Tibial artery (tissue), 4 donors: Measurements from ENCODE around the gene PHOX2A.

ENCODE experiments used
- DNase-seq, 2 donors: peaks; one replicate each; pipeline ENCODE4 v3.0.0-alpha.2; 2019
- H3K27ac ChIP-seq, 2 donors: fragments of 200-600 bp; sonication (generic) in 1 of 2; 1 replicate in 1 of 2; 2 replicates in 1 of 2; pipeline ENCODE4 v1.5.1; 2018 to 2019; ENCODE audit warnings: mild to moderate bottlenecking in 1 of 2
- H3K27me3 ChIP-seq, 2 donors: fragments of 200-600 bp; sonication (generic) in 1 of 2; one replicate each; pipeline versions ENCODE4 v1.5.1 to v1.6.0; 2016 to 2019
- H3K36me3 ChIP-seq, 3 donors: fragments of 200-600 bp; sonication (generic) in 2 of 3; one replicate each; pipeline ENCODE4 v1.5.1; 2016 to 2019; ENCODE audit warnings: mild to moderate bottlenecking in 2 of 3
- H3K4me1 ChIP-seq, 4 donors: fragments of 200-600 bp; sonication (generic) in 2 of 4; 1 replicate in 3 of 4; 2 replicates in 1 of 4; pipeline ENCODE4 v1.5.1; 2016 to 2019
- H3K4me3 ChIP-seq, 2 donors: fragments of 200-600 bp; sonication (generic) in 1 of 2; 1 replicate in 1 of 2; 2 replicates in 1 of 2; pipeline ENCODE4 v1.5.1; 2018 to 2019; ENCODE audit warnings: mild to moderate bottlenecking in 2 of 2
- H3K9me3 ChIP-seq, 3 donors: fragments of 200-600 bp; sonication (generic) in 1 of 3; one replicate each; pipeline ENCODE4 v1.5.1; 2016 to 2019
- intact Hi-C: fragments of 100-400 bp; cut with DNase I; formaldehyde crosslinking; loops from one replicate; pipeline ENCODE4 v1.15.0; 2023; ENCODE audit warnings: low total_unique reads
- TF ChIP-seq, protein P1 (sequence below), 2 experiments: fragments of 200-600 bp in 1 of 2; fragments of 450-650 bp in 1 of 2; IDR thresholded peaks; one replicate each; pipeline ENCODE4 v1.5.1; 2017 to 2019; ENCODE audit warnings: antibody characterized with exemption in 2 of 2, mild to moderate bottlenecking in 1 of 2, moderate library complexity in 1 of 2

PHOX2A gene

DNA sequence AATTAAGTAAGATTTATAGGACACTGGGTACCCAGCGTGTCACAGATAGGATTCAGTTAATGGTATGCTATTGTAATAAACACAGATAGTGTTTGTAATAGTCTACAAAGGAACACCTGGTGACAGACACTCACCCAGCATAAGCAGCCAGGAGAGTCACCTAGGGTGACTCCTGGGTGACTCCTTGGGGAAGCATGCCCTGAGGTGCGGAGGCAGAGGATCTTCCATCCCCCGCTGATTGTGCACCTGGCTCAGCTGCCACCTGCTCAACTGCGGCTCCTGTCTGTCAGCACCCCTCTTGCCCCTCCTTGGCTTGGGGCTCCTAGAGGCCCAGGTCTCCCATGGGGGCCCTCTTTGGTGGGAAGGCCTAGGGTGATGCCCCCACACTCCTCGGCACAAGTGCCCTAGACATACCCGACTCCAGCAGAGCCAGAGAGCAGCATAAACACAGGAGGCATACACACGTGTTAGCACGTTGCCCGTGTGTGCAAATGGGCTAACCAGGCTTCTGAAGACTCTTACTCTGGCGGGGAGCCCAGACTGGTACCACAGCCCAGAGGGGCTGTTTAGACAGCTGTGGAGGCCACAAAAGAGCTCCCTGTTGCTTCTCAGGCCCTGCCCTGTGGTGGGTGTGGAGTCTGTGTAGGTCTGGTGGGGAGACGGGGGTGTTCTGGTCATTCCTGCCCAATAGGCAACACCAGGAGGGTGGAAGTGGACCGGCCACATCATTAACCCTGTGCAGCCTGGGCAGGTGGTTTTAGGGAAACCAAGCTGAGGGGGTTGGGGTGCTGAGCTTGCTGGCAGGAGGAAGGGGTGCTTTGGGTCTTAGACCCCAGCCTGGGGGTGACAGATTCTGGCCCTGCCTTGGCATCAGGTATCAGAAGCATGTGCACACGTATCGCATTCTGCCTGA lies 16.4 kb downstream of the PHOX2A start:
- Histone ChIP-seq H3K4me1 (peaks cover 0 to 41% (median 26%) of the 10 kb centered on the region in 4 donors), H3K9me3 (no peaks in the 10 kb centered on the region), H3K4me3 (no peak overlapping the region), H3K27ac (no peak overlapping the region), H3K27me3 (no peaks in the 10 kb centered on the region), H3K36me3 (peaks cover 45 to 63% (median 51%) of the 10 kb centered on the region in 3 donors)
- no peak for DNase-seq
- intact Hi-C loops: no loop called here
- TF ChIP-seq, protein P1, sequence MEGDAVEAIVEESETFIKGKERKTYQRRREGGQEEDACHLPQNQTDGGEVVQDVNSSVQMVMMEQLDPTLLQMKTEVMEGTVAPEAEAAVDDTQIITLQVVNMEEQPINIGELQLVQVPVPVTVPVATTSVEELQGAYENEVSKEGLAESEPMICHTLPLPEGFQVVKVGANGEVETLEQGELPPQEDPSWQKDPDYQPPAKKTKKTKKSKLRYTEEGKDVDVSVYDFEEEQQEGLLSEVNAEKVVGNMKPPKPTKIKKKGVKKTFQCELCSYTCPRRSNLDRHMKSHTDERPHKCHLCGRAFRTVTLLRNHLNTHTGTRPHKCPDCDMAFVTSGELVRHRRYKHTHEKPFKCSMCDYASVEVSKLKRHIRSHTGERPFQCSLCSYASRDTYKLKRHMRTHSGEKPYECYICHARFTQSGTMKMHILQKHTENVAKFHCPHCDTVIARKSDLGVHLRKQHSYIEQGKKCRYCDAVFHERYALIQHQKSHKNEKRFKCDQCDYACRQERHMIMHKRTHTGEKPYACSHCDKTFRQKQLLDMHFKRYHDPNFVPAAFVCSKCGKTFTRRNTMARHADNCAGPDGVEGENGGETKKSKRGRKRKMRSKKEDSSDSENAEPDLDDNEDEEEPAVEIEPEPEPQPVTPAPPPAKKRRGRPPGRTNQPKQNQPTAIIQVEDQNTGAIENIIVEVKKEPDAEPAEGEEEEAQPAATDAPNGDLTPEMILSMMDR (IDR thresholded peaks at IDR 0.05): no peak

DNA sequence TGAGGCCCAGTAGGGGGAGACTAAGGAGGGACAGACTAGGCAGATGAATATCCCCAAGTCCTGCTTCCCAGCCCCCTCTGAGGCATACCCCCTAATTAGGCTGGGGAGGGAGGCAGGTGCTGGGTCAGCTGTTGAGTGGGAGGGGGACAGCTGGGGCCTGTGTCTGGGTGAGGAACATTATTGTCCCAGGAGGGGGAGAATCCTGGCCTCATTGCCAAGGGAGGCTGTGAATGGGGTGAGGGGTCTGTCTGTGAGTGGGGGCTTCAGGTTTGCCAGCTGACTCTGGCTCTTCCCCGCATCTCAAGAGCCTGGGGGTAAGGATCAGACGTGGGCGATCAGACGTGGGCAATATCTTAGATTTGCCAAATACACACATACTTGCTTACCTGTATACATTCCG lies 17.3 kb downstream of the PHOX2A start:
- Histone ChIP-seq H3K27ac (no peak overlapping the region), H3K4me3 (no peak overlapping the region), H3K9me3 (no peaks in the 10 kb centered on the region), H3K4me1 (peaks cover 0 to 50% (median 30%) of the 10 kb centered on the region in 4 donors), H3K36me3 (peaks cover 37 to 54% (median 43%) of the 10 kb centered on the region in 3 donors), H3K27me3 (no peaks in the 10 kb centered on the region)
- intact Hi-C loops: no loop called here
- TF ChIP-seq, protein P1 (IDR thresholded peaks at IDR 0.05): no peak
- DNase-seq: no peak

DNA sequence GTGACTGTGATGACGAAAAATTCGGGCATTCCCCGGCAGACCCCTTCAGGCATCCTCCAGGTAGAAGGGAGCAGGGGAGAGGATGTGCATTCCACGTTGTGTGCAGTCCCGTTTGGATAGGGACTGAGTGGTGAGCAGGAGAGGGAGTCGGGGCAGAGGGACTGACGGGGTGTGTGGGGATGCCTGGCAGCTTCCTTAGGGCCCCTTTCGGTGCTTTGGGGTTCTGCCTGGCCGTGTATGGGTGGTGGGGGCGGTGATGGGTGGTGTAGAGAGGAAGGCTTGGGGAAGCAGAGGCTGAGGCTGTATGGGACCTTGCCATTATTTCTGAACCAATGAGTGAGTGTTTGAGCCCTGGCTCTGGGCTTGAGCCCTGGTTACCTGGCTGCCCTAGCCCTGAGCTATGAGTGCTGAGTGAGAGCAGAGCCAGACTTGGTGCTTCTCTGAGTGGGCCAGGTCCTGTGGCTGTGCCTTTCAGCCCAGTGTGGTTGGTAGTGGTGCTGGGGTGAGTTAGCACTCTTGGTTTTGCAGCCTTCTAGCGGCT lies 18.5 kb downstream of the PHOX2A start:
- H3K9me3 ChIP-seq: no peaks in the 10 kb centered on the region
- H3K27me3 ChIP-seq: no peaks in the 10 kb centered on the region
- peak overlapping the region; percentile 96 to 97 for H3K27ac ChIP-seq
- H3K36me3 ChIP-seq: peaks cover 24 to 42% (median 32%) of the 10 kb centered on the region in 3 donors
- DNase-seq: peak in 1 of 2 donors; percentile 65
- TF ChIP-seq, protein P1 (IDR thresholded peaks at IDR 0.05): no peak
- intact Hi-C loops: no loop called here
- peaks cover 0 to 53% (median 30%) of the 10 kb centered on the region in 4 donors for H3K4me1 ChIP-seq
- peak overlapping the region; percentile 81 to 89 for H3K4me3 ChIP-seq

DNA sequence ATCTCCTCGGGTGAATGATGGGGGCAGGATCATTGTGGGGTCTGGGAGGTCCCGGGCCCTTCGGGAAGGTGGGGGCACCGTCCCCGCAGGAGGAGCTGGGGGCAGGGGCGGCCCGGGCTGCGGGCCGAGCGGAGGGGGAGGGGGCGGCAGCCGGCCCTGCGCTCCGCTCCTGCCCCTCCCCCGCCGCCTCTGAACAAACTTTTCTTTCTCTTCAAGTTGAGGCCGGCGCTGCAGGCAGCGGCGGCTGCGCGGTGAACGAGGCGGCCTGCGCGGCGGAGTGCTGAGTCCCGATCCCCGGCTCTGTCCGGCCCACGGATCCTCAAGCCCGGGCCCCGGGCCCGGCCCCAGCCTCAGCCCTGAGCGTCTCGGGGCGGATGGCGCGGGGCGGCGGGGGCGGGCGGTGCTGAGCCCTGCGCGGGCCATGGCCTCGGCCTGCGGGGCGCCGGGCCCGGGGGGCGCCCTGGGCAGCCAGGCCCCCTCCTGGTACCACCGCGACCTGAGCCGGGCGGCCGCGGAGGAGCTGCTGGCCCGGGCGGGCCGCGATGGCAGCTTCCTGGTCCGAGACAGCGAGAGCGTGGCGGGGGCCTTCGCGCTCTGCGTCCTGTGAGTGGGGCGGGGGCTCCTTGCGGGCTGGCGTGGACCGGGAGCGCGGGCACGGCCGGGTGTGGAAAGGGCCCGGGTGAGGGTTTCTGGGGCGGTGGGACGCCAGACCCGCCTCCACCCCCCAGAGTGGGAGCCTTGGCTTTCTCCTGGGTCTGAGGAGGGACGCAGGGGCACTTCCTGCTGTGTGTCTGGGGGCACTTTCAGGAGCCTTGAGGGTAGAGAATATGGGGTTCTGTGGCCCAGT lies 19.2 kb downstream of the PHOX2A start, which contains the start of gene INPPL1:
Gene INPPL1 (plus strand): TSS at position 204 of the 847 bp plus-strand sequence. CDS start 218 bp downstream, at position 422.
- Histone ChIP-seq H3K4me1 (peaks cover 0 to 53% (median 30%) of the 10 kb centered on the region in 4 donors), H3K36me3 (peaks cover 17 to 35% (median 25%) of the 10 kb centered on the region in 3 donors), H3K27ac (peak within 1 kb of the TSS; percentile 96 to 97), H3K27me3 (no peaks in the 10 kb centered on the region), H3K9me3 (no peaks in the 10 kb centered on the region), H3K4me3 (peak within 1 kb of the TSS; percentile 81 to 89)
- TF ChIP-seq, protein P1 (IDR thresholded peaks at IDR 0.05): no peak
- intact Hi-C loops: no loop called here
- peak in 1 of 2 donors; percentile 78 for DNase-seq
